ENCODE data around the gene IRF1. TPM values are rescaled to one million over a fixed set of nuclear protein-coding genes. Genes with fewer than 3 reads are reported as not detected.

IRF1 gene
- total RNA-seq, 1 donor from 2014 or later: 2.9 TPM

DNA sequence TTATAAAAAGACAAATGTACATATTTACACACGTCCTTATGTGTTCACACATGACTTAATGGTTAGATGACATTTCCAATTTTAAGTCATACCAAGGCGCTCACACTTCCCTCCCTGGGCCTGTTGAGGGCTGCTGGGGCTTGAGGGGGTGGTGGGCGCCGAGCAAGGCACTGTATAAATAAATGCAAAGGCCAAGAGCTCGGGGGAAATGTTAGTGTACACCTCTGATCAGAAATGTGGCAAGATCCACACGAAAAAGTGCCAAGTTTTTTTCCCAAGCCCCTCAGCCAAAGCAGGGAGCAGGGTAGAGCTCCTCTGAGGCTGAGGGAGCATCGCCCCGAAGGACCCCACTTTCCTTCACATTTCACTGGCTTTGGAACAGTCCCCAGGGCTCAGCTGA is 7.5 kb downstream of the IRF1 start:
- H3K4me3 ChIP-seq (ENCODE audit: low read depth, low read length): no peak overlapping the region
- no peak for TF ChIP-seq CTCF (IDR thresholded peaks at IDR 0.05; ENCODE audit: insufficient read depth, low read length, severe bottlenecking)
- DNase-seq (ENCODE audit: low read depth) (no peak), FAIRE-seq (no peak)
- no peaks in the 10 kb centered on the region for H3K27me3 ChIP-seq (ENCODE audit: control insufficient read depth, insufficient read depth, low read length)
- peaks cover 22% of the 10 kb centered on the region for H3K36me3 ChIP-seq (ENCODE audit: control insufficient read depth, insufficient read depth, low read length)

DNA sequence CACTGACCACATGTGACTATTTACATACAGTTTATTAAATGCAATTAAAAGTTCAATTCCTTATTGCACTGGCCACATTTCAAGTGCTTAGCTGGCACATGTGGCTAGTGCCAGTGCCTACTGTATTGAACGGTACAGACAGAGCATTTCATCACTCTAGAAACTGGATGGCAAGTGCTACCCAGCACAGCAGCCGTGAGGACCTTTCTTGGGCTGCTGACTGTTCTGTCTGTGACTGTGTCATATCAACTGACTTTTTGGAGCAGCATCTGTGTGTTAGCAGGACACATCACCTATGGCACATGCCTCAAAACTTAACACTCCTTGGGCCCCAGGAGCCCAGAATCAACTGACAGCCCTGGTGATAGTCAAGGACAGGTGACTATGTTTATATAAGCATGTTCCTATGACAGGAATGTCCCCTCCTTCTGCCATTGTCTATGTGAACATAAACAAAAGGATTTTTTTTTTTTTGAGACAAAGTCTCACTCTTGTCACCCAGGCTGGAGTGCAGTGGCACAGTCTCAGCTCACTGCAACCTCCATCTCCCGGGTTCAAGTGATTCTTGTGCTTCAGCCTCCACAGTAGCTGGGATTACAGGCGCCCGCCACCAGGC is 8.9 kb downstream of the IRF1 start:
- TF ChIP-seq CTCF (IDR thresholded peaks at IDR 0.05; ENCODE audit: insufficient read depth, low read length, severe bottlenecking): no peak
- no peak for FAIRE-seq
- no peaks in the 10 kb centered on the region for H3K27me3 ChIP-seq (ENCODE audit: control insufficient read depth, insufficient read depth, low read length)
- no peak overlapping the region for H3K4me3 ChIP-seq (ENCODE audit: low read depth, low read length)
- DNase-seq (ENCODE audit: low read depth): no peak
- H3K36me3 ChIP-seq (ENCODE audit: control insufficient read depth, insufficient read depth, low read length): peaks cover 19% of the 10 kb centered on the region

GRCh38 chr5:132480893-132481595 is 9.5 kb downstream of the IRF1 start:
- no peaks in the 10 kb centered on the region for H3K27me3 ChIP-seq (ENCODE audit: control insufficient read depth, insufficient read depth, low read length)
- H3K4me3 ChIP-seq (ENCODE audit: low read depth, low read length): no peak overlapping the region
- FAIRE-seq: no peak
- peaks cover 13% of the 10 kb centered on the region for H3K36me3 ChIP-seq (ENCODE audit: control insufficient read depth, insufficient read depth, low read length)
- no peak for DNase-seq (ENCODE audit: low read depth)
- no peak for TF ChIP-seq CTCF (IDR thresholded peaks at IDR 0.05; ENCODE audit: insufficient read depth, low read length, severe bottlenecking)

DNA sequence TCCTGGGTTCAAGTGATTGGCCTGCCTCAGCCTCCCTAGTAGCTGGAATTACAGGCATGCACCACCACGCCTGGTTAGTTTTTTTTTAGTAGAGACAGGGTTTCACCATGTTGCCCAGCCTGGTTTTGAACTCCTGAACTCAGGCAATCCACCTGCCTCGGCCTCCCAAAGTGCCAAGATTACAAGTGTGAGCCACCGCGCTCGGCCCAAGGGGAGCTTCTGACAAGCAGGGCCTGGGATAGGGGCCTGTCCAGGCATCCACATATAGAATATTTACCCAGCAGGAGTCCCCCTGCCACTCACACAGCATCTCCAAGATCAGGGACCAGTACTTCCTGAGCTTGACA is 10.1 kb downstream of the IRF1 start:
- no peak for TF ChIP-seq CTCF (IDR thresholded peaks at IDR 0.05; ENCODE audit: insufficient read depth, low read length, severe bottlenecking)
- peaks cover 11% of the 10 kb centered on the region for H3K36me3 ChIP-seq (ENCODE audit: control insufficient read depth, insufficient read depth, low read length)
- no peak for DNase-seq (ENCODE audit: low read depth)
- FAIRE-seq: no peak
- no peak overlapping the region for H3K4me3 ChIP-seq (ENCODE audit: low read depth, low read length)
- H3K27me3 ChIP-seq (ENCODE audit: control insufficient read depth, insufficient read depth, low read length): no peaks in the 10 kb centered on the region

DNA sequence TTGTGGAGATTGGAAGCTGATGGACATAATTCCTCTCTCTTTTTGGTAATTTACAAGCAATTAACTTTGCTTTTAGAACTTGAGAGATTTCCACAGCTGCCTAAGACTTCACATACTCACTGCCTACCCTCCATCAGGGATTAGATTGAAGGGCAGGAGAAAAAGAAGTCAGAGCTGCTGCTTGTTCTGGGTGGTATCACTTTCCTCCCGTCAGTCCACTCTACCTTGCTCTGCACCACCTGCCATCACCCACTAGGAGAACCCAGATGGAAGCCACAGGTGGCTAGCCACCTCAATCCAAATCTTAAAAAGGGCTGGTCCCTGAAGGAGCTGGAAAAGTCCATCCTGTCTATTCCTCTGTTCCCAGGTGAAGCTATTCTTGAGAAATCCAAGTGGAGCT is 10.5 kb downstream of the IRF1 start:
- DNase-seq (ENCODE audit: low read depth): no peak
- Histone ChIP-seq H3K4me3 (ENCODE audit: low read depth, low read length) (no peak overlapping the region), H3K36me3 (ENCODE audit: control insufficient read depth, insufficient read depth, low read length) (peaks cover 11% of the 10 kb centered on the region), H3K27me3 (ENCODE audit: control insufficient read depth, insufficient read depth, low read length) (no peaks in the 10 kb centered on the region)
- no peak for FAIRE-seq
- no peak for TF ChIP-seq CTCF (IDR thresholded peaks at IDR 0.05; ENCODE audit: insufficient read depth, low read length, severe bottlenecking)

Data from bronchial epithelial cell (primary cell).